ENCODE data around the gene SIPA1L3.
A peak's percentile ranks its signal among the peaks of the same experiment; 100 is the strongest.

Gene SIPA1L3

DNA sequence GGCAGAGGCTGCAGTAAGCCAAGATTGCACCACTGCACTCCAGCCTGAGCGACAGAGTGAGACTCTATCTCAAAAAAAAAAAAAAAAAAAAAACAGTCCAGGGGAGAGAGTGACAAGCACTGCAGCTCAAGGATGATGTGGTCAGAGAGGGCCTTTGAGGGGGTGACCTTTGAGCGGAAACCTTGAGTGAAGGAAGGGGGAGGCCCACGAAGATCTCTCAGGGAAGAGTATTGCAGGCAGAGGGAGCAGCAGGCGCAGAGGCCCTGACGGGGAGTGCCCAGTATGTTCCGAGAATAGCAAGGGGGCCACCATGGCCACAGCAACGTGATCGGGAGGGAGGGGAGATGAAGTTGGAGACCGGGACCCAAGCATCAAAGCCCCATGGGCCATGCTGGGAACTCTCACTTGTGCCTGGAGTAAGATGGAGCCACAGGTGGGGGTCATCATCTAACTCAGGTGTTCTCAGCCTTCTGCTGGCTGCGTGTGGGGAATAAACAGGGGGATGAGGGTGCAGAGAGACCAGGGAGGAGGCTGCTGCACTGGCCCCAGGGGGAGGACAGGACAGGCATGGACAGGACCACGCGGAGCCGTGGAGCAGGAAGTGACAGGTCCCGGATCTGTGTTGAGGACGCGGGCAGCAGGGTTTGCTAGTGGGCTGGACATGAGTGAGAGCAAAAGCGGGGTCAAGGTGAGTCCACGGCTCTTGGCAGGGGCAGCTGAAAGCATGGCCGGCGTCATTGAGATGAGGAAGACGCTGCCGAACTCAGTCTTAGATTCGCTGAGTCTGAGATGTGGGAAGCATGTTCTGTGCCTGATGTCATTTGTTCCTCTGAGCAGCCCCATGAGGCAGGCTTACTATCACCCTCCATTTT lies 256.6 kb downstream of the SIPA1L3 start:
- Histone ChIP-seq H3K9ac (ENCODE audit: low read depth, low read length) (no peak overlapping the region), H3K4me1 (ENCODE audit: insufficient read depth, low read length) (peaks cover 4% of the 10 kb centered on the region; the same call in 1 of the 2 replicates), H3K4me3 (ENCODE audit: low read length) (no peak overlapping the region), H3K9me3 (ENCODE audit: insufficient read depth, low read depth, low read length) (peaks cover 7% of the 10 kb centered on the region; the same call in 1 of the 2 replicates), H3K27me3 (ENCODE audit: insufficient read depth, low read length) (no peaks in the 10 kb centered on the region), H3K36me3 (ENCODE audit: insufficient read depth, low read depth, low read length) (peaks cover 33% of the 10 kb centered on the region), H3K27ac (ENCODE audit: low read length) (no peak overlapping the region)

DNA sequence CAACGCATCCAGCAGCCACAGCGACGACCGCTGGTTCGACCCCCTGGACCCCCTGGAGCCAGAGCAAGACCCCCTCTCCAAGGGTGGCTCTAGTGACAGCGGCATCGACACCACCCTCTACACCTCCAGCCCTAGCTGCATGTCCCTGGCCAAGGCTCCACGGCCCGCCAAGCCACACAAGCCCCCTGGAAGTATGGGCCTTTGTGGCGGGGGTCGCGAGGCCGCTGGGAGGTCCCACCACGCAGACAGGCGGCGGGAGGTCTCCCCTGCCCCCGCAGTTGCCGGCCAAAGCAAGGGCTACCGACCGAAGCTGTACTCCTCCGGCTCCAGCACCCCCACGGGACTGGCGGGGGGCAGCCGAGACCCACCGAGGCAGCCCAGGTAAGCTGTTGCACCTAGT lies 257.5 kb downstream of the SIPA1L3 start:
- Histone ChIP-seq H3K4me3 (ENCODE audit: low read length) (no peak overlapping the region), H3K27me3 (ENCODE audit: insufficient read depth, low read length) (no peaks in the 10 kb centered on the region), H3K4me1 (ENCODE audit: insufficient read depth, low read length) (peaks cover 7% of the 10 kb centered on the region; the same call in 1 of the 2 replicates), H3K9ac (ENCODE audit: low read depth, low read length) (no peak overlapping the region), H3K36me3 (ENCODE audit: insufficient read depth, low read depth, low read length) (peaks cover 33% of the 10 kb centered on the region), H3K9me3 (ENCODE audit: insufficient read depth, low read depth, low read length) (peaks cover 7% of the 10 kb centered on the region; the same call in 1 of the 2 replicates), H3K27ac (ENCODE audit: low read length) (no peak overlapping the region)

DNA sequence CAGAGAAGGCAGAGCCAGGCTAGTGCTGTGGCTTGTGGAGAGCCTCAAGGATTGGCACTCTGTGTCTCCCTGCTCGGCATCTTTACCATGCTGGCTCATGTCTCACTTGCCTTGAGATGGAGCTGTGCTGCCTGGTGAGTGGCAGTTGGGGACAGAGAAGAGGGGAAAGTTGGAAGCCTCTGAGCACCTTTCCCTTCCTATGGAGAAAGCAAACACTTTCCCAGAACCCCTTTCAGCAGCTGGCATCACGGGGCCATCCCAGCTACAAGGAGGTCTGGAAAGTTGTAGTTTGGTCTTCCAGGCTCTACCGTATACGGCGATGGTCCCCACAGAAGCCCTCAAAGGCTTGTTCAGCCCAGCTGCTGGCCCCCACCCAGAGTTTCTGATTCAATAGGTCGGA lies 258.3 kb downstream of the SIPA1L3 start:
- Histone ChIP-seq H3K9me3 (ENCODE audit: insufficient read depth, low read depth, low read length) (peaks cover 7% of the 10 kb centered on the region; the same call in 1 of the 2 replicates), H3K27me3 (ENCODE audit: insufficient read depth, low read length) (no peaks in the 10 kb centered on the region), H3K4me1 (ENCODE audit: insufficient read depth, low read length) (peaks cover 7% of the 10 kb centered on the region; the same call in 1 of the 2 replicates), H3K4me3 (ENCODE audit: low read length) (no peak overlapping the region), H3K27ac (ENCODE audit: low read length) (no peak overlapping the region), H3K9ac (ENCODE audit: low read depth, low read length) (no peak overlapping the region), H3K36me3 (ENCODE audit: insufficient read depth, low read depth, low read length) (peaks cover 30% of the 10 kb centered on the region)

DNA sequence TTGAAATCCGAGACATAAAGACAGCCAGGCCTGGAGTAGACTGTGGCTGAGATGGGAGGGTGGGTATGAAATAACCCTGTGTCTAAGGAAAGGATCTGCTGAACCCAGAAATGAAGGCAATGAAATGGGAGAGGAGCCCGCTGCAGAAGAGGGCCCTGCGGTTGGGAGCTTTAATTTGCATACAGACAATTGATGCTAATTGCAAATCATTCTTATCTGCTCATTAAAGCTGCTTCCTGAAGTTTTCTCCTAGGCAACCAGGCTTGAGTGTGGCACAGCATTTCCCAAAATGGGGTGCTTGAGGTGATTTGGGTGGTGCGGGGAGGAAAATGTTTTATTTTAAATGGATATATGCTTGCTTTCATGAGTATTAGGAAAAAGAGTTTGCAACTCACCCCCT lies 261.6 kb downstream of the SIPA1L3 start:
- Histone ChIP-seq H3K27me3 (ENCODE audit: insufficient read depth, low read length) (no peaks in the 10 kb centered on the region), H3K4me3 (ENCODE audit: low read length) (peak overlapping the region; percentile 18; the same call in 1 of the 2 replicates), H3K9me3 (ENCODE audit: insufficient read depth, low read depth, low read length) (no peaks in the 10 kb centered on the region), H3K27ac (ENCODE audit: low read length) (no peak overlapping the region), H3K36me3 (ENCODE audit: insufficient read depth, low read depth, low read length) (peaks cover 18% of the 10 kb centered on the region), H3K9ac (ENCODE audit: low read depth, low read length) (peak overlapping the region; percentile 21; the same call in 1 of the 2 replicates), H3K4me1 (ENCODE audit: insufficient read depth, low read length) (peaks cover 7% of the 10 kb centered on the region; the same call in 1 of the 2 replicates)

DNA sequence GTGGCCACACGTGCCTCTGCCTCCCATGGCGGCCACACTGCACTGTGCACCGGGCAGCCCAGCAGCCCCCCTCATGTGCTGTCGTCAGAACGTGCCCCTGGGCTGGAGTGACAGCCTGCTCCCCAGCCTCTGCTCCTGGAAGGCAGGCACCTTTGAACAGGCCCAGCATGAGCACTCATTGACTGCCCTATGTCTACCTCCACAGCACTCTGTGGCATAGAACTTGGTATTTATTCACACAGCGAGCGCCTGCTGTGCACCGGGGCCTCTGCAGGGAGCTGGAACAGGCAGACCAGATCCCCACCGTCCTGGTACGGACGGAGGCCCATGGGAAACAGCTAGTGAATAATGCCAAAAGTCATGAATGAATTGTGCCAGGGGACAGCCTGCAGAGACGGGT lies 263.3 kb downstream of the SIPA1L3 start:
- no peaks in the 10 kb centered on the region for H3K9me3 ChIP-seq (ENCODE audit: insufficient read depth, low read depth, low read length)
- no peaks in the 10 kb centered on the region for H3K27me3 ChIP-seq (ENCODE audit: insufficient read depth, low read length)
- peaks cover 4% of the 10 kb centered on the region for H3K36me3 ChIP-seq (ENCODE audit: insufficient read depth, low read depth, low read length)
- no peak overlapping the region for H3K9ac ChIP-seq (ENCODE audit: low read depth, low read length)
- no peak overlapping the region for H3K27ac ChIP-seq (ENCODE audit: low read length)
- H3K4me1 ChIP-seq (ENCODE audit: insufficient read depth, low read length) = peaks cover 7% of the 10 kb centered on the region; the same call in 1 of the 2 replicates
- H3K4me3 ChIP-seq (ENCODE audit: low read length) = no peak overlapping the region

DNA sequence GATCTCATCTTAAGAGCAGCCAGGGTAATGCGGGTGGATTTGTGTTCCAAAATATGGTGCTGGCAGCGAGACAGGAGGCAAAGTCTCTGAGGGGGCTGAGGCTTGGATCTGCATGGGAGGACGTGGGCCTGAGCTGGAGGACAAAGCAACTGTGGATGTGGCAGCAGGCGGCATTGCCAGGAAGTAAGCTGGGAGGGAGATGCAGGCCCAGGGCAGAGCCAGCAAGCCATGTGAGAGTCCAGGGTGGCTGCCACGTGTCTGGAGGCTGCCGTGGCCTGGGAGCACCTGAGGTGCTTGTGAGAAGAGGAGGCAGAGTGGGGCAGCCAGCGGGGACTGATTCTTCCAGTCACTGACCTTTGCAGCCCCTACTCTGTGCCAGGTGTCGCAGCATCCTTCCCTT lies 265.0 kb downstream of the SIPA1L3 start:
- Histone ChIP-seq H3K4me1 (ENCODE audit: insufficient read depth, low read length) (peaks cover 7% of the 10 kb centered on the region; the same call in 1 of the 2 replicates), H3K27me3 (ENCODE audit: insufficient read depth, low read length) (no peaks in the 10 kb centered on the region), H3K36me3 (ENCODE audit: insufficient read depth, low read depth, low read length) (peaks cover 3% of the 10 kb centered on the region; the same call in 1 of the 2 replicates), H3K9ac (ENCODE audit: low read depth, low read length) (no peak overlapping the region), H3K9me3 (ENCODE audit: insufficient read depth, low read depth, low read length) (no peaks in the 10 kb centered on the region), H3K27ac (ENCODE audit: low read length) (no peak overlapping the region), H3K4me3 (ENCODE audit: low read length) (no peak overlapping the region)

DNA sequence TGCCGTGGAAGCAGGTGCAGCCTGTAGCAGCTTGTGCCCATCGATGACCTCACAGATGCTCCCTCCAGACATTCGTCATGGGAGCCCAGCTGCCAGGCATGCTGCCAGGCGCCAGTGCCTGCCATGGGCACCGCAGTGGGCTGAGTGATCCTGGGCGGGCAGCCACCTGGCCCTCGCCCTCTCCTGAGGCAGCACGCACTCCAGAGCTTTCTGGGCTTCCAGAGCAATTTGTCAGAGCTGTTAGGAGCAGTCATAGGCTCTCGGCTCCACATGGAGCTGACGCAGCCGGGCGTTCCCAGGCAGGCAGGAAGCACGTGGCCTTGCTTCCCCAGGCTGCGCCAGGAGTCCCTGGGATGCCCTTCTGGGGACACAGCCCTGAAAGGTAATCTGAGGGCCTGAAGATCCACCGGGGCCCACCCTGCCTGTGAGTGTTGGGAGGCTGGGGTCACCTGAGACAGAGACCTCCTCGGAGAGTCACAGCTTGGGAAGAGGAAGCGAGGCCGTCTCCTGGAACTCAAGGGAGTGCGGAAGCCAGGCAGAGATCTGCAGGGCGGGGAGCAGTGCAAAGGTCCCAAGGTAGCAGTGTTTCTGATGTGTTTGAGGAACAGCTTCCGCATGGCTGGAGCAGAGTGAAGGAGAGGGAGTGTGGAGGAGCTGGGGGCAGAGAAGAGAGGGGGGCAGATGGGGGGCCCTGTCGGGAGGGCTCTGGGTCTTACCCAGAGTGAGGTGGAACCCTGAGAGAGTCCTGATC lies 266.5 kb downstream of the SIPA1L3 start:
- H3K36me3 ChIP-seq (ENCODE audit: insufficient read depth, low read depth, low read length) = no peaks in the 10 kb centered on the region; the same call in 1 of the 2 replicates
- H3K9me3 ChIP-seq (ENCODE audit: insufficient read depth, low read depth, low read length) = no peaks in the 10 kb centered on the region
- no peak overlapping the region for H3K4me3 ChIP-seq (ENCODE audit: low read length)
- H3K4me1 ChIP-seq (ENCODE audit: insufficient read depth, low read length) = peaks cover 4% of the 10 kb centered on the region; the same call in 1 of the 2 replicates
- H3K27me3 ChIP-seq (ENCODE audit: insufficient read depth, low read length) = no peaks in the 10 kb centered on the region
- H3K27ac ChIP-seq (ENCODE audit: low read length) = no peak overlapping the region
- no peak overlapping the region for H3K9ac ChIP-seq (ENCODE audit: low read depth, low read length)

DNA sequence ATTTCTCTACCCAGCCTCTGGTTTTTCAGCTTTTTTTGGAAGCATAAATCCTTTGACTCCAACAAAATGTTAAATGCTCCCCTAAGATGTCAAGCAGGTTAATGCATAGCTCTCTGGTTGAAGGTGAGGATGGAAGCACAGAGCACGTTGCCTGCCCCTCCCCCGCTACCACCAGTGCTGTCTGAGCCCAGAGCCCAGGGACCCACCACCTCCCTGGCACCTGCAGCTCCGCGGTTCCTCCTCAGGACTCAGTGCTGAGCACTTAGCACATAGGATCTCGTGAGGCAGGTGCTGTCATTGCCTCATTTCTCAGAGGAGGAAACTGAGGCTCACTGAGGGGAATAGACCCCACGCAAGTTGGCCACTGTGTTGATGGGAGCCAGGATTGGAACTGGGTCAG lies 268.4 kb downstream of the SIPA1L3 start:
- Histone ChIP-seq H3K4me1 (ENCODE audit: insufficient read depth, low read length) (no peaks in the 10 kb centered on the region), H3K9ac (ENCODE audit: low read depth, low read length) (no peak overlapping the region), H3K27ac (ENCODE audit: low read length) (no peak overlapping the region), H3K27me3 (ENCODE audit: insufficient read depth, low read length) (no peaks in the 10 kb centered on the region), H3K36me3 (ENCODE audit: insufficient read depth, low read depth, low read length) (no peaks in the 10 kb centered on the region; the same call in 1 of the 2 replicates), H3K4me3 (ENCODE audit: low read length) (no peak overlapping the region), H3K9me3 (ENCODE audit: insufficient read depth, low read depth, low read length) (no peaks in the 10 kb centered on the region)

DNA sequence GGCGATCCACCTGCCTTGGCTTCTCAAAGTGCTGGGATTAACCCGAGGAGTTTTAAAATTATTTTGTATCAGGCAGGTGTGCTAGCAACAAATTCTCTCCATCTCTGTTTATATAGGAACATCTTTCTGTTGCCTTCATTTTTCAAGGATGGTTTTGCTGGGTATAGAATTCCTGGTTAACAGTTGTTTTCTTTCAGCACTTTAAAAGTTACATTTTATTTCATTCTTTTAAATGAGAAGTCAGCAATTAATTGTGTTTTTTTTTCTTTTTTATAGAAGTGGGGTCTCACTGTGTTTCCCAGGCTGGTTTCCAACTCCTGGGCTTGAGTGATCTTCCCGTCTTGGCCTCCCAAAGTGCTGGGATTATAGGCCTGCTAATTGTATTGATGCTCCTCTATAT lies 273.1 kb downstream of the SIPA1L3 start:
- H3K9ac ChIP-seq (ENCODE audit: low read depth, low read length) = no peak overlapping the region
- no peaks in the 10 kb centered on the region; the same call in 1 of the 2 replicates for H3K4me1 ChIP-seq (ENCODE audit: insufficient read depth, low read length)
- H3K36me3 ChIP-seq (ENCODE audit: insufficient read depth, low read depth, low read length) = peaks cover 4% of the 10 kb centered on the region; the same call in 1 of the 2 replicates
- H3K27me3 ChIP-seq (ENCODE audit: insufficient read depth, low read length) = no peaks in the 10 kb centered on the region
- H3K27ac ChIP-seq (ENCODE audit: low read length) = no peak overlapping the region
- H3K9me3 ChIP-seq (ENCODE audit: insufficient read depth, low read depth, low read length) = no peaks in the 10 kb centered on the region
- H3K4me3 ChIP-seq (ENCODE audit: low read length) = no peak overlapping the region

DNA sequence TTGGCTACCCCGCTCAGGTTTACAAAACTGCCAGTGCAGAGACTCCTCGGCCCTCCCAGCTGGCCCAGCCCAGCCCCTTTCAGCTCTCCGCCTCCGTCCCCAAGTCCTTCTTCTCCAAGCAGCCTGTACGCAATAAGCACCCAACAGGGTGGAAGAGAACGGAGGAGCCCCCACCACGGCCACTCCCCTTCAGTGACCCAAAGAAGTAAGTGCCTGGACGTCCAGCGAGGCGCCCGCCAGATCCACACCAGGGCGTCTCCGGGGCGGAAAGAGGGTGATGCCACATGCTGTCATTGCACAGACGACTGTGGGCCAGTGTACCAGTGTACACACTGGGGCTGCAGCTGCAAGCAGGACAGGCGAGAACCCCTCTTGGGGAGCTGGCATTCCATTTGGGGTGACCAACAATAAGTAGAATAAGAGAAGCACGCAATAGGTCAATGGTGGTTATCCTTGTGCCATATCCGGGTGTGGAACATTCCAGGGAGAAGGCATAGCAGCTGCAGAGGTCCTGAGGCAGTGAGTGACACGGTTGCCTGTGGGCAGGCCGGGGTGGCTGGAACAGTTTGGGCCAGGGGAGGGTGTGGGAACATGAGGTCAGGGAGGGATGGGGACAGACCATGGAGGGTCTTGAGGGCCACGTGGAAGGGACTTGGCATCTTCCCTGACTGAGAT lies 275.7 kb downstream of the SIPA1L3 start:
- Histone ChIP-seq H3K4me3 (ENCODE audit: low read length) (peak overlapping the region; percentile 70; the same call in 1 of the 2 replicates), H3K9ac (ENCODE audit: low read depth, low read length) (no peak overlapping the region), H3K4me1 (ENCODE audit: insufficient read depth, low read length) (no peaks in the 10 kb centered on the region; the same call in 1 of the 2 replicates), H3K9me3 (ENCODE audit: insufficient read depth, low read depth, low read length) (no peaks in the 10 kb centered on the region), H3K27me3 (ENCODE audit: insufficient read depth, low read length) (no peaks in the 10 kb centered on the region), H3K36me3 (ENCODE audit: insufficient read depth, low read depth, low read length) (peaks cover 8% of the 10 kb centered on the region), H3K27ac (ENCODE audit: low read length) (no peak overlapping the region)

DNA sequence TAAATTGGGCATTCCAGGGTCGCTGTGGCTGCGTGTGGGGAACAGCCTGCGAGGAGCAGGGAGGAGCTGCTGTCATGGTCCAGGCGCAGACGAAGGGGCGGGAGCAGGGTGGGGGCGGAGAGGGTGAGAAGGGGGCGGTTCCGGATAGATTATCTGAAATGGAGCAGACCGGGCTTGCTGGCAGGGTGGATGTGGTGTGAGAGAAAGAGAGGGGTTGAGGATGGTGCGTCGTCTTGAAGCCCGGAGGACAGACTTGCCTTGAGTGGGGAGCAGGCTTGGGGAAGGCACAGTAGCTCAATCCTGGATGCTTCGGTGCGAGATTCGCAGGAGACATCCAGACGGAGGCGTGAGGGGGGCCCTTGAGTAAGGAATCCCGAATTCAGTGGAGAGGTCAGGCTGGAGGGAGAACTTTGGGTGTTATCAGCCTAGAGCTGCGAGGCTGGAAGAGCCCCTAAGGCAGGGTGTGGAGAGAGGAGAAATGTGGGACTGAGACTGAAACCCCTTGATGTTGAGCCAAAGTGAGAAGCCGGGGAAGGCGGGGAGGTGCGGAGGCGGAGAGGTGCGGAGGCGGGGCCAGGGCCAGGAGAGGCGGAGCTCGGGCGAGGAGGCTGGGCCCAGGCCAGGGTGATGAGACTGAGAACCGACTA lies 276.4 kb downstream of the SIPA1L3 start:
- Histone ChIP-seq H3K9ac (ENCODE audit: low read depth, low read length) (peak overlapping the region; percentile 30; the same call in 1 of the 2 replicates), H3K9me3 (ENCODE audit: insufficient read depth, low read depth, low read length) (no peaks in the 10 kb centered on the region), H3K4me3 (ENCODE audit: low read length) (peak overlapping the region; percentile 70), H3K4me1 (ENCODE audit: insufficient read depth, low read length) (no peaks in the 10 kb centered on the region; the same call in 1 of the 2 replicates), H3K27ac (ENCODE audit: low read length) (no peak overlapping the region), H3K36me3 (ENCODE audit: insufficient read depth, low read depth, low read length) (peaks cover 8% of the 10 kb centered on the region), H3K27me3 (ENCODE audit: insufficient read depth, low read length) (no peaks in the 10 kb centered on the region)

Measured in iPS-20b (cell line).